Measurements from ENCODE around the gene KATNB1. TPM values are rescaled to one million over a fixed set of nuclear protein-coding genes. Genes with fewer than 3 reads are reported as not detected.

KATNB1 gene
- total and polyA plus RNA-seq, 12 donors = 9.0 to 15.1 (median 11.0) TPM

DNA sequence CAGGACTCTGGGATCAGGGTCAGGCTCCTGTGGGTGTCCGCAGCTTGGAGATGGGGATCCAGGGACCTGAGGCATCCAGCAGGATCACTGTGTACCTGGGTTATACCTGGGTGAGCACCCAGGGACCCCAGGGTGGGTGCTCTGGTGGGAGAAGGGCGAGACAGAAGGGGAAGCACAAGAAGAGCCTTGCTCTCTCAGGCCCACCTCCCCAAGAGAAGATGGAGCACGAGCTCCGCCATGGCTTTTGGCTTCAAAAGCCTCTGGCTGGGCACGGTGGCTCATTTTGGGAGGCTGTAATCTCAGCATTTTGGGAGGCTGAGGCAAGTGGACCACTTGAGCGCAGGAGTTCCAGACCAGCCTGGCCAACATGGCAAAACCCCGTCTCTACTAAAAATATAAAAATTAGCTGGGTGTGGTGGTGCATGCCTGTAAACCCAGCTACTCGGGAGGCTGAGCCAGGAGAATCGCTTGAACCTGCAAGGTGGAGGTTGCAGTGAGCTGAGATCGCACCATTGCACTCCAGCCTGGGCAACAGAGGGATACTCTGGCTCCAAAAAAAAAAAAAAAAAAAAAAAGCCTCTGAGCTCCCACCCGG, 32.1 kb upstream of the KATNB1 start:
- Histone ChIP-seq H3K27ac (no peak overlapping the region), H3K9me3 (no peaks in the 10 kb centered on the region), H3K4me1 (no peaks in the 10 kb centered on the region), H3K27me3 (no peaks in the 10 kb centered on the region), H3K4me3 (no peak overlapping the region), H3K36me3 (no peaks in the 10 kb centered on the region)
- ATAC-seq = no peak
- DNase-seq = no peak
- TF ChIP-seq, protein P1, sequence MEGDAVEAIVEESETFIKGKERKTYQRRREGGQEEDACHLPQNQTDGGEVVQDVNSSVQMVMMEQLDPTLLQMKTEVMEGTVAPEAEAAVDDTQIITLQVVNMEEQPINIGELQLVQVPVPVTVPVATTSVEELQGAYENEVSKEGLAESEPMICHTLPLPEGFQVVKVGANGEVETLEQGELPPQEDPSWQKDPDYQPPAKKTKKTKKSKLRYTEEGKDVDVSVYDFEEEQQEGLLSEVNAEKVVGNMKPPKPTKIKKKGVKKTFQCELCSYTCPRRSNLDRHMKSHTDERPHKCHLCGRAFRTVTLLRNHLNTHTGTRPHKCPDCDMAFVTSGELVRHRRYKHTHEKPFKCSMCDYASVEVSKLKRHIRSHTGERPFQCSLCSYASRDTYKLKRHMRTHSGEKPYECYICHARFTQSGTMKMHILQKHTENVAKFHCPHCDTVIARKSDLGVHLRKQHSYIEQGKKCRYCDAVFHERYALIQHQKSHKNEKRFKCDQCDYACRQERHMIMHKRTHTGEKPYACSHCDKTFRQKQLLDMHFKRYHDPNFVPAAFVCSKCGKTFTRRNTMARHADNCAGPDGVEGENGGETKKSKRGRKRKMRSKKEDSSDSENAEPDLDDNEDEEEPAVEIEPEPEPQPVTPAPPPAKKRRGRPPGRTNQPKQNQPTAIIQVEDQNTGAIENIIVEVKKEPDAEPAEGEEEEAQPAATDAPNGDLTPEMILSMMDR (IDR thresholded peaks at IDR 0.05) = no peak
- 93 to 94% methylated on average over 11 of the region's 11 CpGs for WGBS, 2 donors
- intact Hi-C loops (cut with DNase I) = no loop called here

DNA sequence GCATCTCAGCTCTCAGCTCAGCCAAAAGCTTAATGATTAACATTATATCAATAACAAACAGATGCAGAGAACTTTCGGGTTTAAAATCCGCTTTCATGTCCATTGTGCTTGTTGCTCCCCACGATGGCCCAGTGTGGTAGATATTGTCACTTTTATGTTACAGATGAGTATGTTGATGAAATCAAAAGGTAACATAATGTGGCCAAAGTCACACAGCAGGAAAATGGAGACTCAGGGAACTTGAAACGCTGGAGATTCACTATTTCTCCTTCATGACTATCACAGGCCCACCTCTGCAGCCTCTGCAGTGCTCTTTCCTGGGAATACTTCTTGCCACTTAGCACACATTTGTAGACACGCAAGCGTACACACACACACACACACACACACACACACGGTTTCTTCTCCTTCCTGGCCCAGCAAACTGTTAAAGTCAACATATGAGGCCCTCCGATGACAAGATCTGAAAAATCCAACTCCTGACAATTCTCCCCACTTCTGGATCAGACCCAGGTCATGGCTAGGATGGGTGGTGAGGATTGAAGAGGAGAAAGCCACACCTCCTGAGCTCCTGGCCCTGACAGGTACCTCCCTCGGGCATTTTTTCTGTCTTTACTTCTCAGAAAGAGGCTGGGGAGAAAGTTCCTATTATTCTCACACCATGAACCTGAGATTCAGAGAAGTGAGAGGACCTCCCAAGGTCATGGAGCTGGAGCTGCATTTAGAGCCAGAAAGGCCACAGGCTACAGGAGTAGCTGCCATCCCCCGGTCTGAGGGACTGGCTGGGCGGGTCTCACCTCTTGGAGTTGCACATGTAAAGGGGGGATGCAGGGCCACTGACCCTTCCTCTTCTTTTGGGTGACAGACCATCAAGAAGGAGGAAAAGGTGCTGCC, 31.3 kb upstream of the KATNB1 start:
- no peaks in the 10 kb centered on the region for H3K27me3 ChIP-seq
- no peaks in the 10 kb centered on the region for H3K9me3 ChIP-seq
- H3K4me1 ChIP-seq = no peaks in the 10 kb centered on the region
- TF ChIP-seq, protein P1 (IDR thresholded peaks at IDR 0.05) = no peak
- no peak for ATAC-seq
- DNase-seq = no peak
- H3K36me3 ChIP-seq = no peaks in the 10 kb centered on the region
- WGBS, 2 donors = 72 to 78% methylated on average over 11 of the region's 11 CpGs
- H3K4me3 ChIP-seq = no peak overlapping the region
- intact Hi-C loops (cut with DNase I) = no loop called here
- no peak overlapping the region for H3K27ac ChIP-seq

DNA sequence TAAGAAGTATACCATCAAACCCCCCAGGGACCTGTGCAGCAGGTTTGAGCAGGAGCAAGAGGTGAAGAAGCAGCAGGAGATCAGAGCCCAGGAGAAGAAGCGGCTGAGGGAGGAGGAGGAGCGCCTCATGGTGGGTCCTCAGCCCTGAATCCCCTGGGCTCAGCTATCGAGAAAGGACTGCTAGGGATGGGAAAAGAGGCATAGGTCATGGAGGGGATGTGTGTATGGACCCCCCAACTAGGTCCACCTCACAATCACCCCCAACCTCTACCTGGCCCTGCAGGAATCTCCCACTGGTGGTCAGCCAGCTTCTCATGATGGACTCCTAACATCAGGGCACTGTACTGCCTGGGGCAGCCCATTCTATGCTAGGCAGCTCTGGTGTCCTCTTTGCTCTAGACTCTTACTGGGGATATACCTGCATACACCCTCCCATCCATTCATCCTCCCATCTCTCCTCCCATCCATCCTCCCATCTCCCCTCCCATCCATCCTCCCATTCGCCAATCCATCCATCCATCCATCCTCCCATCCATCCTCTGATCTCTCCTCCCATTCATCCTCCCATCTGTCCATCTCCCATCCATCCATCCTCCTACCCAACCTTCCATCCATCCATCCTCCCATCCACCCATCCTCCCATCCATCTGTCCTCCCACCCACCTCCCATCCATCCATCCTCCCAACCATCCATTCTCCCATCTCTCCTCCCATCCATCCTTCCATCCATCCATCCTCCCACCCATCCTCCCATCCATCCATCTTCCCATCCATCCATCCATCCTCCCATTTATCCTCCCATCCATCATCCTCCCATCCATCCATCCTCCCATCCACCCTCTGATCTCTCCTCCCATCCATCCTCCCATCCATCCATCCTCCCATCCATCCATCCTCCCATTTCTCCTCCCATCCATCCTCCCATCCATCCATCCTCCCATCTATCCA, 30.4 kb upstream of the KATNB1 start:
- ATAC-seq = no peak
- intact Hi-C loops (cut with DNase I) = no loop called here
- Histone ChIP-seq H3K9me3 (no peaks in the 10 kb centered on the region), H3K27ac (no peak overlapping the region), H3K4me3 (no peak overlapping the region), H3K27me3 (no peaks in the 10 kb centered on the region), H3K36me3 (no peaks in the 10 kb centered on the region), H3K4me1 (no peaks in the 10 kb centered on the region)
- 90 to 95% methylated on average over 4 of the region's 4 CpGs for WGBS, 2 donors
- TF ChIP-seq, protein P1 (IDR thresholded peaks at IDR 0.05) = no peak
- DNase-seq = no peak

DNA sequence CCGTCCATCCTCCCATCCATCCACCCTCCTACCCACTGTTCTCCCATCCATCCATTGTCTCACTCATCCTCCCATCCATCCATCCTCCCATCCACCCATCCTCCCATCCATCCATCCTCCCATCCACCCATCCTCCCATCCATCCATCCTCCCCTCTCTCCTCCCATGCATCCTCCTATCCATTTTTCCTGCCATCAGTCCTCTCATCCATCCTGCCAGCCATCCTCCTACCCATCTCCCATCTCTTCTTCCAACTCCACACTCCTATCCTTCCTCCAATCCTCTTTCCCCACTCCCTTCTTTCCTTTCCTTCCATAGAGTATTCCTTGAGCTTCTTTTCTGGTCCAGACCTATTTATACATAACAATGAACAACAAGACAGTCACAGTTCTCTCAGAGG, 28.9 kb upstream of the KATNB1 start:
- DNase-seq = no peak
- Histone ChIP-seq H3K27me3 (no peaks in the 10 kb centered on the region), H3K36me3 (no peaks in the 10 kb centered on the region), H3K9me3 (no peaks in the 10 kb centered on the region), H3K4me3 (no peak overlapping the region), H3K27ac (no peak overlapping the region), H3K4me1 (no peaks in the 10 kb centered on the region)
- 79 to 89% methylated on average over 1 of the region's 1 CpG for WGBS, 2 donors
- no peak for ATAC-seq
- intact Hi-C loops (cut with DNase I) = no loop called here
- TF ChIP-seq, protein P1 (IDR thresholded peaks at IDR 0.05) = no peak
